WTC11 (cell line): ENCODE results near the gene CD226. TPM values are rescaled to one million over a fixed set of nuclear protein-coding genes. Genes with fewer than 3 reads are reported as not detected.

ENCODE experiments used
- ATAC-seq: fragments of 200-7000 bp; cut with Tn5 transposase; 2 replicates; pipeline ENCODE4 v1.10.0; 2021; ENCODE audit warnings: mild to moderate bottlenecking, moderate library complexity
- CTCF ChIA-PET: fragments of 300-600 bp; sonication (Branson Sonifier 250); formaldehyde crosslinking; loops from one replicate; lab custom pipeline; 2021; ENCODE audit warnings: antibody characterized with exemption; lab: Charles Lee
- POLR2A ChIA-PET: fragments of 350-600 bp; sonication (Branson Sonifier 250); formaldehyde crosslinking; loops from one replicate; lab custom pipeline; 2021; ENCODE audit warnings: antibody characterized with exemption; lab: Charles Lee
- DNase-seq: peaks from one replicate; pipeline ENCODE4 v3.0.0; 2021; ENCODE audit warnings: low spot score
- H3K27ac Mint-ChIP-seq: 2 replicates; pipeline ENCODE4 v1.8.0; 2021; ENCODE audit warnings: mixed read lengths
- H3K27me3 Mint-ChIP-seq: 2 replicates; pipeline ENCODE4 v1.8.0; 2021; ENCODE audit warnings: low read depth, mild to moderate bottlenecking, moderate library complexity, mixed read lengths
- H3K36me3 Mint-ChIP-seq: 2 replicates; pipeline ENCODE4 v1.8.0; 2021; ENCODE audit warnings: mixed read lengths
- H3K4me1 Mint-ChIP-seq: 2 replicates; pipeline ENCODE4 v1.8.0; 2022; ENCODE audit warnings: mixed read lengths
- H3K4me3 Mint-ChIP-seq: 2 replicates; pipeline ENCODE4 v1.8.0; 2021; ENCODE audit warnings: mild to moderate bottlenecking, moderate library complexity, mixed read lengths
- H3K9me3 Mint-ChIP-seq: 2 replicates; pipeline ENCODE4 v1.8.0; 2021; ENCODE audit warnings: mixed read lengths
- ATF6 ChIP-seq: sonication (generic); formaldehyde crosslinking; IDR thresholded peaks from 2 replicates; pipeline ENCODE4 v1.8.1; 2023; ENCODE audit warnings: mild to moderate bottlenecking, missing genetic modification reagents
- CREB1 ChIP-seq: sonication (generic); formaldehyde crosslinking; IDR thresholded peaks from 2 replicates; pipeline ENCODE4 v1.8.0; 2023; ENCODE audit warnings: mild to moderate bottlenecking, missing genetic modification reagents
- CREM ChIP-seq: sonication (generic); formaldehyde crosslinking; IDR thresholded peaks from 2 replicates; pipeline ENCODE4 v1.8.1; 2022; ENCODE audit warnings: mild to moderate bottlenecking, missing genetic modification reagents, moderate library complexity
- CTCF ChIP-seq: fragments of 200-600 bp; IDR thresholded peaks from 2 replicates; pipeline ENCODE4 v1.8.0; 2022; ENCODE audit warnings: antibody characterized with exemption
- ESRRA ChIP-seq: sonication (generic); formaldehyde crosslinking; IDR thresholded peaks from 2 replicates; pipeline ENCODE4 v1.8.1; 2022; ENCODE audit warnings: mild to moderate bottlenecking, missing genetic modification reagents, borderline replicate concordance
- FOXK1 ChIP-seq: sonication (generic); formaldehyde crosslinking; IDR thresholded peaks from 2 replicates; pipeline ENCODE4 v1.8.0; 2022; ENCODE audit warnings: mild to moderate bottlenecking, moderate library complexity, missing genetic modification reagents
- FOXP1 ChIP-seq: sonication (generic); formaldehyde crosslinking; IDR thresholded peaks from 2 replicates; pipeline ENCODE4 v1.8.0; 2022; ENCODE audit warnings: missing genetic modification reagents, mild to moderate bottlenecking, moderate library complexity, borderline replicate concordance
- OVOL2 ChIP-seq: fragments of 250-450 bp; sonication (Bioruptor Pico); IDR thresholded peaks from 2 replicates; pipeline ENCODE4 v1.9.0; 2021; ENCODE audit warnings: mild to moderate bottlenecking, borderline replicate concordance
- PRDM15 ChIP-seq: sonication (generic); formaldehyde crosslinking; IDR thresholded peaks from 2 replicates; pipeline ENCODE4 v1.8.0; 2022; ENCODE audit warnings: missing genetic modification reagents
- SP1 ChIP-seq: sonication (generic); formaldehyde crosslinking; conservative IDR thresholded peaks from 2 replicates; pipeline ENCODE4 v1.8.1; 2022; ENCODE audit warnings: missing genetic modification reagents
- ZBTB21 ChIP-seq: sonication (generic); formaldehyde crosslinking; IDR thresholded peaks from 2 replicates; pipeline ENCODE4 v1.8.1; 2023; ENCODE audit warnings: mild to moderate bottlenecking, missing genetic modification reagents, borderline replicate concordance
- ZNF121 ChIP-seq: sonication (generic); formaldehyde crosslinking; IDR thresholded peaks from 2 replicates; pipeline ENCODE4 v1.8.0; 2023; ENCODE audit warnings: missing genetic modification reagents
- ZNF138 ChIP-seq: sonication (generic); formaldehyde crosslinking; conservative IDR thresholded peaks from 2 replicates; pipeline ENCODE4 v1.8.1; 2022; ENCODE audit warnings: mild to moderate bottlenecking, moderate library complexity, missing genetic modification reagents
- ZNF281 ChIP-seq: sonication (generic); formaldehyde crosslinking; IDR thresholded peaks from 2 replicates; pipeline ENCODE4 v1.8.0; 2023; ENCODE audit warnings: mild to moderate bottlenecking, missing genetic modification reagents
- ZNF416 ChIP-seq: fragments of 250-450 bp; sonication (Bioruptor Pico); IDR thresholded peaks from 2 replicates; pipeline ENCODE4 v1.9.0; 2021; ENCODE audit warnings: mild to moderate bottlenecking, inconsistent platforms
- ZNF512 ChIP-seq: sonication (generic); formaldehyde crosslinking; IDR thresholded peaks from 2 replicates; pipeline ENCODE4 v1.8.1; 2022; ENCODE audit warnings: missing genetic modification reagents, borderline replicate concordance
- total RNA-seq: library from RNA; stranded (reverse); gene quantifications from 3 replicates; pipeline ENCODE4 v1.2.3, GENCODE V29; 2021

Gene CD226
- total RNA-seq, 1 experiment from 2014 or later = 0.24 TPM

- TF ChIP-seq FOXP1 (CRISPR knock-in tag) (no peak), PRDM15 (CRISPR knock-in tag) (no peak)
Measured at GRCh38 chr18:69981948-69982347, 34.3 kb upstream of the CD226 start (continued).

- H3K4me3 Mint-ChIP-seq = no peak overlapping the region
- peaks cover 13% of the 10 kb centered on the region for H3K36me3 Mint-ChIP-seq
- no peak for ATAC-seq
- TF ChIP-seq ZNF121 (CRISPR knock-in tag) (no peak), OVOL2 (CRISPR knock-in tag) (no peak)
- TF ChIP-seq, all 79 proteins: peak for 0
- H3K9me3 Mint-ChIP-seq = peaks cover 18% of the 10 kb centered on the region
- peaks cover 23% of the 10 kb centered on the region for H3K4me1 Mint-ChIP-seq
- ChIA-PET POLR2A (no interaction called here), CTCF (no interaction called here)
- no peaks in the 10 kb centered on the region for H3K27me3 Mint-ChIP-seq
- no peak for DNase-seq
- no peak overlapping the region for H3K27ac Mint-ChIP-seq
Measured at GRCh38 chr18:69980982-69981804, 33.5 kb upstream of the CD226 start.

- no peak for ATAC-seq
- no peak for DNase-seq
- Mint-ChIP-seq H3K36me3 (peaks cover 18% of the 10 kb centered on the region), H3K27ac (no peak overlapping the region), H3K9me3 (peaks cover 25% of the 10 kb centered on the region), H3K4me1 (peaks cover 23% of the 10 kb centered on the region), H3K27me3 (no peaks in the 10 kb centered on the region), H3K4me3 (no peak overlapping the region)
- ChIA-PET CTCF (no interaction called here), POLR2A (no interaction called here)
- TF ChIP-seq ZNF416 (CRISPR knock-in tag) = no peak
- TF ChIP-seq ZNF281 (CRISPR knock-in tag) = no peak
- no peak for TF ChIP-seq SP1 (CRISPR knock-in tag)
- no peak for TF ChIP-seq FOXK1 (CRISPR knock-in tag)
- no peak for TF ChIP-seq ZBTB21 (CRISPR knock-in tag)
- TF ChIP-seq ESRRA (CRISPR knock-in tag) = no peak
- TF ChIP-seq ZNF121 (CRISPR knock-in tag) = no peak
- TF ChIP-seq CREM (CRISPR knock-in tag) = no peak
- no peak for TF ChIP-seq ATF6 (CRISPR knock-in tag)
- no peak for TF ChIP-seq CTCF
- TF ChIP-seq CREB1 (CRISPR knock-in tag) = no peak
- TF ChIP-seq ZNF512 (CRISPR knock-in tag) = no peak
- no peak for TF ChIP-seq ZNF138 (CRISPR knock-in tag)
Measured at GRCh38 chr18:69980509-69980908, 32.8 kb upstream of the CD226 start.
